Calu3 (cell line): ENCODE measurements around the gene LIN9. TPM values are rescaled to one million over a fixed set of nuclear protein-coding genes. Genes with fewer than 3 reads are reported as not detected.

Experiments
- BruUV-seq: library from RNA; stranded (reverse); fragments of 400-500 nt; replicated peaks from 2 replicates; lab custom pipeline; 2021; lab: Mats Ljungman, UMichigan
- CTCF ChIA-PET: fragments of 300-600 bp; sonication (Branson Sonifier 250); formaldehyde crosslinking; loops from one replicate; lab custom pipeline; 2022; ENCODE audit warnings: antibody characterized with exemption; lab: Charles Lee
- DNase-seq: peaks from one replicate; pipeline ENCODE4 v3.0.0; 2022
- H3K27ac Mint-ChIP-seq: one replicate; pipeline ENCODE4 v1.8.0; 2022; ENCODE audit warnings: mixed read lengths; ENCODE audit not compliant: unreplicated experiment
- H3K27me3 Mint-ChIP-seq: one replicate; pipeline ENCODE4 v1.8.0; 2022; ENCODE audit warnings: mixed read lengths; ENCODE audit not compliant: unreplicated experiment
- H3K36me3 Mint-ChIP-seq: one replicate; pipeline ENCODE4 v1.8.0; 2022; ENCODE audit warnings: mild to moderate bottlenecking, moderate library complexity, mixed read lengths; ENCODE audit not compliant: insufficient read depth, unreplicated experiment
- H3K4me1 Mint-ChIP-seq: one replicate; pipeline ENCODE4 v1.8.0; 2022; ENCODE audit warnings: mild to moderate bottlenecking, low read depth, mixed read lengths; ENCODE audit not compliant: unreplicated experiment
- H3K4me3 Mint-ChIP-seq: one replicate; pipeline ENCODE4 v1.8.0; 2022; ENCODE audit warnings: mild to moderate bottlenecking, low read depth, moderate library complexity, mixed read lengths; ENCODE audit not compliant: unreplicated experiment
- H3K9me3 Mint-ChIP-seq: one replicate; pipeline ENCODE4 v1.8.0; 2022; ENCODE audit warnings: low read depth, mixed read lengths; ENCODE audit not compliant: unreplicated experiment
- intact Hi-C: fragments of 100-400 bp; cut with micrococcal nuclease; formaldehyde crosslinking; loops from one replicate; pipeline ENCODE4 v1.10.0; 2022; ENCODE audit not compliant: unreplicated experiment
- total RNA-seq: library from RNA; stranded (reverse); gene quantifications from 2 replicates; pipeline ENCODE4 v1.2.3, GENCODE V29; 2022
- TF ChIP-seq, protein P1 (sequence below): fragments of 200-600 bp; IDR thresholded peaks from one replicate; pipeline ENCODE4 v1.8.0; 2022; ENCODE audit warnings: antibody characterized with exemption; ENCODE audit not compliant: unreplicated experiment

LIN9 gene
- total RNA-seq, 1 experiment from 2014 or later: 14.3 TPM

DNA sequence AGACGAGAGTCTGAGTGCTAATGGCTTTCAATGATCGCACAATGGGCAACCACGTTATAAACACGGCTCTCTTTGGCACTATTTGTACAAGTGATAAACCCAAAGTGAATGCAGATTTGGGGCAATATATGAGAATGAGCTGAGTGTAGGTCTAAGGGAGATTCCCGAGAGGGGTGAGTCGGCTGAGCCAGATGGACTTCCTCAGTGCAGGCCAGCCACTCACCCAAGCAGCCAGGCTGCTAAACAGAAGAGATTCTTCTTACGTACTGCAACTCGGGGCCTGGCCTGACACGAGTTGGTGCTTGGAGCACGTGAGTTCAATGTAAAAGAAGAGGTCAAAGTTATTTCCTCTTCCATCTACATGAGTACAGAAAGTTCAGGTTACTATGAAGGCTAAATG, 91.7 kb downstream of the LIN9 start:
- no peaks in the 10 kb centered on the region for H3K4me1 Mint-ChIP-seq
- no TSS peak for BruUV-seq
- H3K9me3 Mint-ChIP-seq: no peaks in the 10 kb centered on the region
- H3K27ac Mint-ChIP-seq: no peak overlapping the region
- CTCF ChIA-PET: interaction anchor here (0.6 kb wide), 1 partner anchor 84 kb away, joined by 3 read pairs; no protein-coding TSS in a partner anchor
- H3K36me3 Mint-ChIP-seq: peaks cover 3% of the 10 kb centered on the region
- TF ChIP-seq, protein P1, sequence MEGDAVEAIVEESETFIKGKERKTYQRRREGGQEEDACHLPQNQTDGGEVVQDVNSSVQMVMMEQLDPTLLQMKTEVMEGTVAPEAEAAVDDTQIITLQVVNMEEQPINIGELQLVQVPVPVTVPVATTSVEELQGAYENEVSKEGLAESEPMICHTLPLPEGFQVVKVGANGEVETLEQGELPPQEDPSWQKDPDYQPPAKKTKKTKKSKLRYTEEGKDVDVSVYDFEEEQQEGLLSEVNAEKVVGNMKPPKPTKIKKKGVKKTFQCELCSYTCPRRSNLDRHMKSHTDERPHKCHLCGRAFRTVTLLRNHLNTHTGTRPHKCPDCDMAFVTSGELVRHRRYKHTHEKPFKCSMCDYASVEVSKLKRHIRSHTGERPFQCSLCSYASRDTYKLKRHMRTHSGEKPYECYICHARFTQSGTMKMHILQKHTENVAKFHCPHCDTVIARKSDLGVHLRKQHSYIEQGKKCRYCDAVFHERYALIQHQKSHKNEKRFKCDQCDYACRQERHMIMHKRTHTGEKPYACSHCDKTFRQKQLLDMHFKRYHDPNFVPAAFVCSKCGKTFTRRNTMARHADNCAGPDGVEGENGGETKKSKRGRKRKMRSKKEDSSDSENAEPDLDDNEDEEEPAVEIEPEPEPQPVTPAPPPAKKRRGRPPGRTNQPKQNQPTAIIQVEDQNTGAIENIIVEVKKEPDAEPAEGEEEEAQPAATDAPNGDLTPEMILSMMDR: no peak
- intact Hi-C loops: no loop called here
- DNase-seq: no peak
- peaks cover 8% of the 10 kb centered on the region for H3K27me3 Mint-ChIP-seq
- H3K4me3 Mint-ChIP-seq: no peak overlapping the region

DNA sequence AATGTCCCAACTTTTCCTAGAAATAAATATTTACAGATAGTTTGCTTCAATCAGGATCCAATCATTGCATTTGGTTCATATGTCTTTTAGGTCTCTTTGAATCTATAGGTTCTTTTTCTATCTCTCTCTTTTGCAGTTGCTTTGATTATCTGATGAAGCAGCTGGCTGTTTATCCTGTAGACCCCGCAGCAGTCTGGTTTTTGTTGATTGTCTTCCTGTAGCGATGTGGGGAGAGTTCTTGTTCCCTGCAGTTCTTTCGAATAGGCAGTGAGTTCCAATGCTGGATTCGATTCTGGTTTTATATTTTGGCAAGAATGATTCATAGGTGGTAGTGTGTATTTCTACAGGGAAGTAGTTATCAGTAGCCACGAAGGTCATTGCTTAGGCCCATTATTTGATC, 92.9 kb downstream of the LIN9 start:
- no peak for DNase-seq
- intact Hi-C loops: no loop called here
- TF ChIP-seq, protein P1: no peak
- H3K9me3 Mint-ChIP-seq: no peaks in the 10 kb centered on the region
- CTCF ChIA-PET: no interaction called here
- H3K4me3 Mint-ChIP-seq: no peak overlapping the region
- H3K27ac Mint-ChIP-seq: no peak overlapping the region
- H3K27me3 Mint-ChIP-seq: peaks cover 6% of the 10 kb centered on the region
- no TSS peak for BruUV-seq
- H3K4me1 Mint-ChIP-seq: no peaks in the 10 kb centered on the region
- no peaks in the 10 kb centered on the region for H3K36me3 Mint-ChIP-seq

DNA sequence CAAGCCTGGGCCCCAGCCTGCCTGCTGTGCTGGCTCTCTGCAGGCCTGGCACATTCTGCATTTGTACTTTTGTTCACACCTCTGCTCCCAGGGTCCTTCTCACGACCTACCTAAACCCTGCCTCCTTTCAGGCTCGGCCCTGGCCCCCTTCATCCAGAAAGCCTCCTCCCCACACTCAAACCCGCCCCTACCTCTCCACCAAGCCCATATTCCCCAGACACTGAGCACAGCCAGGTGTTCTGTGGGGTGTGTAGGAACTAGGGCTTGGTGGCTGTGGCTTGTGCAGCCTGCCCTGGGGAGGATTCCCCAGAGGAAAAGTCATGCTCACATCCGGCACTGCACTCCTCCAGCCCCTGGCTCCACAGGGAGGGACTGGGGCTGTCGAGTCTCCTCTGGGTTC, 93.7 kb downstream of the LIN9 start:
- CTCF ChIA-PET: no interaction called here
- H3K27ac Mint-ChIP-seq: no peak overlapping the region
- DNase-seq: no peak
- intact Hi-C loops: no loop called here
- H3K4me1 Mint-ChIP-seq: no peaks in the 10 kb centered on the region
- H3K9me3 Mint-ChIP-seq: no peaks in the 10 kb centered on the region
- TF ChIP-seq, protein P1: no peak
- no peak overlapping the region for H3K4me3 Mint-ChIP-seq
- H3K27me3 Mint-ChIP-seq: peaks cover 14% of the 10 kb centered on the region
- no TSS peak for BruUV-seq
- no peaks in the 10 kb centered on the region for H3K36me3 Mint-ChIP-seq

DNA sequence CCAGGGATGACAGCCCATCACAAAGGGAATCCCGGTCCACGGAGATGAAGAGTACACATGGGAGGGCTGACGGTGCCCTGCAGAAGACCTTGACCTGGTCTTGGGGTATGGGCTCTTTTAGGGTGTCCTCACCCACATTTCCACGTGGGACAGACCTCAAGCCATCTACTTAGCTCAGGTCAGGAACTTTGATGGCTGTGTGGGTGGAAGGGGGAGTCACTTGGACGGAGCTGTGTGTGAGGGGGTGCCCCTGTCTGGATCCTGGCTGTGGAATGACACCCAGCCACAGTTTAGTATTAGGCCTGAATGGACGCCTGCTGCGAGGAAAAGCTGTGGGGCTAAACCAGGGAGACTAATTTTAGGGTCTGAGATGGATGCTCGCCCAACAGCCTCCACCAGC, 96.4 kb downstream of the LIN9 start:
- CTCF ChIA-PET: no interaction called here
- no TSS peak for BruUV-seq
- no peak overlapping the region for H3K27ac Mint-ChIP-seq

More for the DNA sequence above, 96.4 kb downstream of the LIN9 start:
- intact Hi-C loops: no loop called here
- TF ChIP-seq, protein P1: no peak
- Mint-ChIP-seq H3K4me3 (no peak overlapping the region), H3K27me3 (peaks cover 39% of the 10 kb centered on the region), H3K36me3 (no peaks in the 10 kb centered on the region), H3K4me1 (no peaks in the 10 kb centered on the region), H3K9me3 (no peaks in the 10 kb centered on the region)
- DNase-seq: no peak
